ENCODE measurements around the gene SSH2. TPM values are rescaled to one million over a fixed set of nuclear protein-coding genes. Genes with fewer than 3 reads are reported as not detected.
"Not testable (repeated sequence)": the region's sequence is repeated elsewhere in the genome, so short reads cannot be mapped to it uniquely, and the experiment has no call there.

The SSH2 gene
- total RNA-seq, 1 experiment from 2014 or later, result 15.2 TPM

DNA sequence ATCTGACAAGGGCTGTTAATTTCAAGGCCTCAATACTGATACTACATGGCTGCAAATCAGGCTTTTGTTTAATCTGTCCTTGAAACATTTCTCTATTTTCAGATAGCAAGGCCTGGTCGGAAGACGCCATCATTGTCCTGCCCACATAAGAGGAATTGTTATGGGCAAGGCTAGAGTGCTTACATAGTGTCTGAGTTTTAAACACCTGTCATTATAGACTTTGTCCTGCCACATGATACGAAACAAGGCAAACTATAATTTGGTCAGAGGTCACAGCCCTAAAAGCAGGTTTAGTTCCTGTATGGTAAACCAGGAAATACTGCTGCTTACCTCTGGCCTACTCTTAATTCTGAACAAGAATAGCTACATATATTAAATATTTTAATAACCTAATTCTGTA lies 104.4 kb downstream of the SSH2 start:
- no peak for DNase-seq (ENCODE audit: low read depth, low spot score)
- in situ Hi-C loops (cut with HindIII; ENCODE audit: low pct_unique_long_range_greater_than_20kb, low sequenced_read_pairs), result no loop called here

DNA sequence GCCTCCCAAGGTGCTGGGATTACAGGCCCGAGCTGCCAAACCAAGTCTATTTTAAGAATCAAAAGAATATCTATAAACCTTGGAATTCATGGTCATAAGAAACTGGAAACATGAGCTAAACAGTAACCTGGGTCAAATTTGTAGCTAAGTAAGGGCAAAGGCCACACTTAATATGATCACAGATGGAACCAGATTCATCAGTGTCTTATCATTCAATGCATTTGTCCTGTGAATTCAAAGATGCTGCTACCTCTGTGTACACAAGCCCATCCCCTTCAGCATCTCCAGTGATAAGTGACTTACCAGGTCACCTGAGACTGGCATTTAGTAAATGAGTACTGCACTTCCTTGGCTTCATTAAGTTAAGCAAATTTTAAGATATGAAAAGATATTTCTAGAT lies 108.1 kb downstream of the SSH2 start:
- in situ Hi-C loops (cut with HindIII; ENCODE audit: low pct_unique_long_range_greater_than_20kb, low sequenced_read_pairs), result no loop called here
- no peak for DNase-seq (ENCODE audit: low read depth, low spot score)

DNA sequence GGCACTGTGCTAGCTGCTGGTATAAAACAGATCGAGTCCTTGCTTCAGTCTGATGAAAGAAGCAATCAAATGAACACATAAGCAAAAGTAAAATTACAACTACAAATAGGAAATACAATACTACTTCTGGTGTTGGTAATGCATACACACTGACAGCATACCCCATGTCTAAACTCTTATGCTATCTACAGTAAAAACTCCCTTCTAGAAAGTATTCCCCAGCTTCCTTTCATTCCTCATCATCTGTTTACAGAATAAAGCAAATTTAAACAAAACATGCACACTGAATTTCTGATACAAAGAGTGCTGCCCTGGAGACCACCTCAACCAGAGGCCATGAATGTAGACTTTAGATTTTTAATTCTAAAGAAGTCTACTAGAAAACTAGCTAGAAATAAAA lies 109.6 kb downstream of the SSH2 start:
- DNase-seq (ENCODE audit: low read depth, low spot score), result no peak
- in situ Hi-C loops (cut with HindIII; ENCODE audit: low pct_unique_long_range_greater_than_20kb, low sequenced_read_pairs), result no loop called here

- in situ Hi-C loops (cut with HindIII; ENCODE audit: low pct_unique_long_range_greater_than_20kb, low sequenced_read_pairs), result no loop called here
Observed at GRCh38 chr17:29807520-29808361, 122.3 kb downstream of the SSH2 start.

GRCh38 chr17:29802246-29802645 lies 127.8 kb downstream of the SSH2 start:
- in situ Hi-C loops (cut with HindIII; ENCODE audit: low pct_unique_long_range_greater_than_20kb, low sequenced_read_pairs), result no loop called here

More at GRCh38 chr17:29807520-29808361, 122.3 kb downstream of the SSH2 start:
- DNase-seq (ENCODE audit: low read depth, low spot score), result peak; percentile 85

GRCh38 chr17:29800457-29800856 lies 129.6 kb downstream of the SSH2 start:
- no peak for DNase-seq (ENCODE audit: low read depth, low spot score)
- in situ Hi-C loops (cut with HindIII; ENCODE audit: low pct_unique_long_range_greater_than_20kb, low sequenced_read_pairs), result no loop called here

More at GRCh38 chr17:29802246-29802645, 127.8 kb downstream of the SSH2 start:
- DNase-seq (ENCODE audit: low read depth, low spot score), result no peak

DNA sequence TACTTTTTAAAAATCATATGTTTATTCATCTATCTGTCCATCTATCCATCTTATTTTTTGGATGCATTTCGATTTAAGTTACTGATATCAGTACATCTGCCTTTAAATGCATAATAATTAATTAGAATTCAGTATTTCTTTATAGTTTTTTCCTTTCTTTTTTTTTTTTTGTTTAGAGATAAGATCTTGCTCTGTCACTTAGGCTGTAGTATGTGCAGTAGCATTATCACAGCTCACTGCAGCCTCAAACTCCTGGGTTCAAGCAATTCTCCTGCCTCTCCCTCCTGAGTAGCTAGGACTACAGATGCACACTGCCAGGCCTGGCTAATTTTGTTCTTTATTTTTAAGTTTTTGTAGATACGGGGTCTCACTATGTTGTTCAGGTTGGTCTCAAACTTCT lies 133.4 kb downstream of the SSH2 start:
- in situ Hi-C loops (cut with HindIII; ENCODE audit: low pct_unique_long_range_greater_than_20kb, low sequenced_read_pairs), result no loop called here

GRCh38 chr17:29793501-29793900 lies 136.5 kb downstream of the SSH2 start:
- in situ Hi-C loops (cut with HindIII; ENCODE audit: low pct_unique_long_range_greater_than_20kb, low sequenced_read_pairs), result no loop called here
- no peak for DNase-seq (ENCODE audit: low read depth, low spot score)

More for the DNA sequence above, 133.4 kb downstream of the SSH2 start:
- no peak for DNase-seq (ENCODE audit: low read depth, low spot score)

- no peak for DNase-seq (ENCODE audit: low read depth, low spot score)
- in situ Hi-C loops (cut with HindIII; ENCODE audit: low pct_unique_long_range_greater_than_20kb, low sequenced_read_pairs), result no loop called here
Observed at GRCh38 chr17:29791336-29792080, 138.5 kb downstream of the SSH2 start.

GRCh38 chr17:29789196-29790170 lies 140.5 kb downstream of the SSH2 start:
- DNase-seq (ENCODE audit: low read depth, low spot score), result no peak

DNA sequence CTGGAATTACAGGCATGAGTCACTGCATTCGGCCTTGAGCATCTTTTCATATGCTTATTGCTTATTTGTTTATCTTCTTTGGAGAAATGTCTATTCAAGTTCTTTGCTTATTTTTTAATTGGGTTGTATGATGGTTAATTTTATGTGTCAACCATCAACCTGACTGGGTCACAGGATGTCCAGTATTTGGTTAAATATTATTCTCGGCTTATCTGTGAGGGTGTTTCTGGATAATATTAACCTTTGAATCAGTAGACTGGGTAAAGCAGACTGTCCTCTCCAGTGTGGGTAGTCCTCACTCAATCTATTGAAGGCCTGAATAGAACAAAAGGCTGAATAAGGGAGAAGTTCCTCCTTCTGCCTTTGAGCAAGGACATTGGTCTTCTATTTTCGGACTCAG lies 142.0 kb downstream of the SSH2 start:
- no peak for DNase-seq (ENCODE audit: low read depth, low spot score)
- in situ Hi-C loops (cut with HindIII; ENCODE audit: low pct_unique_long_range_greater_than_20kb, low sequenced_read_pairs), result no loop called here

More at GRCh38 chr17:29789196-29790170, 140.5 kb downstream of the SSH2 start:
- in situ Hi-C loops (cut with HindIII; ENCODE audit: low pct_unique_long_range_greater_than_20kb, low sequenced_read_pairs), result no loop called here

DNA sequence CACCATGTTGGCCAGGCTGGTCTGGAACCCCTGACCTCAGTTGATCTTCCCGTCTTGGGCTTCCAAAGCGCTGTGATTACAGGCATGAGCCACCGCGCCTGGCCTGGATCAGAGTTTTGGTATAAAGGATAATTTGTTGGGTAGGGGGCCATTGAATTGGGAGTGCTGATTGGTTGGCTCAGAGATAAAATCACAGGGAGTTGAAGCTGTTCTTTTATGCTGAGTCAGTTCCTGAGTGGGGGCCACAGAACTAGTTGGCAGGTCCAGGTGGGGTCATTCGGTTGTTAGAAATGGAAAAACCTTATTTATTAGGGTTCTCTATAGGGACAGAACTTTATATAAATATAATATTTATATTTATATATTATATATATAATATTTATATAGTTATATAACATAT lies 147.1 kb downstream of the SSH2 start:
- in situ Hi-C loops (cut with HindIII; ENCODE audit: low pct_unique_long_range_greater_than_20kb, low sequenced_read_pairs), result no loop called here

GRCh38 chr17:29779812-29780190 lies 150.2 kb downstream of the SSH2 start:
- DNase-seq (ENCODE audit: low read depth, low spot score); in situ Hi-C loops (cut with HindIII; ENCODE audit: low pct_unique_long_range_greater_than_20kb, low sequenced_read_pairs): not testable (repeated sequence)

More for the DNA sequence above, 147.1 kb downstream of the SSH2 start:
- no peak for DNase-seq (ENCODE audit: low read depth, low spot score)

GRCh38 chr17:29778956-29779811 lies 150.8 kb downstream of the SSH2 start:
- in situ Hi-C loops (cut with HindIII; ENCODE audit: low pct_unique_long_range_greater_than_20kb, low sequenced_read_pairs), result no loop called here

GRCh38 chr17:29777663-29778062 lies 152.4 kb downstream of the SSH2 start:
- in situ Hi-C loops (cut with HindIII; ENCODE audit: low pct_unique_long_range_greater_than_20kb, low sequenced_read_pairs), result no loop called here
- DNase-seq (ENCODE audit: low read depth, low spot score), result no peak

More at GRCh38 chr17:29778956-29779811, 150.8 kb downstream of the SSH2 start:
- peak; percentile 70 for DNase-seq (ENCODE audit: low read depth, low spot score)

DNA sequence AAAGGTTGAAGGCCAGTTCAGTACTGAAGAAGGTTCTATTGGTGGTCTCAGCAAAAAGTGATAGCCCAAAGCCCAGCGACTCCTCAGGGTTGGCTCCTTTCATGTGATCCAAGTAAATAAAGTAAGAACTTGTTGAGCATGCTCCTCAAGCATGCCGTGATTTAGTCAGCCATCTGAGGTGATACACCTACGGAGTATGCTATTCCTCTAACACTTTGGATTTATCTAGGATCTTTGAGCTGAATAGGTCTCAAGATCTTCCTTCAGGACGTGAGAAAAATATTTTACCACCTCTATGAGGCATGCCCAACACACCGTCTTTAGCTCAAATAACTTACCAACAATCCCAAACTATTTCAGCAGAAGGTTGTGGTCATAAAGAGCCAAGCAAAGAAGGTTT lies 154.0 kb downstream of the SSH2 start:
- DNase-seq (ENCODE audit: low read depth, low spot score), result no peak
- in situ Hi-C loops (cut with HindIII; ENCODE audit: low pct_unique_long_range_greater_than_20kb, low sequenced_read_pairs), result no loop called here

- in situ Hi-C loops (cut with HindIII; ENCODE audit: low pct_unique_long_range_greater_than_20kb, low sequenced_read_pairs), result no loop called here
- no peak for DNase-seq (ENCODE audit: low read depth, low spot score)
Observed at GRCh38 chr17:29772981-29773380, 157.0 kb downstream of the SSH2 start.

Data from SK-MEL-5 (cell line).